MM.1S (cell line): ENCODE measurements around the gene PRCC.

Experiments
- EZH2 ChIP-seq: fragments of 300-600 bp; sonication (generic); optimal IDR thresholded peaks from 2 replicates; pipeline ENCODE3; 2017; ENCODE audit warnings: low read depth, mild to moderate bottlenecking, antibody characterized with exemption, low read length, mixed read lengths
- EZH2phosphoT487 ChIP-seq: fragments of 300-600 bp; sonication (generic); IDR thresholded peaks from 2 replicates; pipeline ENCODE4 v1.6.1; 2018; ENCODE audit warnings: antibody characterized with exemption, low read length
- TF ChIP-seq, protein P1 (sequence below): fragments of 300-600 bp; sonication (generic); IDR thresholded peaks from 2 replicates; pipeline ENCODE4 v1.5.1; 2016; ENCODE audit warnings: antibody characterized with exemption, low read length, mixed read lengths

DNA sequence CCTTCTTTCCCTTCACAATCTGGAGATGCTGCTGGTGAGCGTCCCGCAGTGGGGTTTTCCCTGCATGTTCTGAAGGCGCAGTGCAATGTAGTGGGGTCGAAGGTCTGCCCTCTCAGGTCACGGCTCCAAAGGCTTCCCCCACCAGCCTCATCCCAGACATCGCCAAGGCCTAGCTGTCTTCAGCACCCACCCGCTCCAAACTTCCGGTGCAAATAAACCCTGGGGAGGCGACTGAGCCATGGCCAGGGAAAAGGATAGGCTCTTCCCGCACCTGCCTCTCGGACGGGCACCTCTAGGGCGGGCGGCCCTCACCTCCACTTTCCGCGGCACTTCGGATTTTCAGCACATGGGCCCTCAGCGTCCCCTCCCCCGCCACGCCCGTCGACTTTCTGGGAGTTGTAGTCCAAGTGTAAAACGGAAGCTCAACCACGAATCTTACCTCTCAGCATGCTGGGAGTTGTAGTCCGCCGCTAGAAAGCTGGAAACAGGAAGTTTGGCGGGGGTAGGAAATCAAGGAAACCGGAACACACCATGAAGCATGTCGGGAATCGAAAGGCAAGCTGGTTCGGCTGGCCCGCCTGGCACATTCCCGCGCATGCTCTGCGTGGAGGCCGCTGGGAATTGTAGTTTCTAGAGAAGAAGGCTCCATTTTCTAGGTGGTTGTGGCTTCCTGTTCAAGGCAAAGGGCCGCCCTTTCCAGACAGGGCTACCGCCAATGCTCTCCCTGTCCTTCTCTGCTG lies 26.4 kb upstream of the PRCC start, which contains the start of gene MRPL24:
- TF ChIP-seq, protein P1, sequence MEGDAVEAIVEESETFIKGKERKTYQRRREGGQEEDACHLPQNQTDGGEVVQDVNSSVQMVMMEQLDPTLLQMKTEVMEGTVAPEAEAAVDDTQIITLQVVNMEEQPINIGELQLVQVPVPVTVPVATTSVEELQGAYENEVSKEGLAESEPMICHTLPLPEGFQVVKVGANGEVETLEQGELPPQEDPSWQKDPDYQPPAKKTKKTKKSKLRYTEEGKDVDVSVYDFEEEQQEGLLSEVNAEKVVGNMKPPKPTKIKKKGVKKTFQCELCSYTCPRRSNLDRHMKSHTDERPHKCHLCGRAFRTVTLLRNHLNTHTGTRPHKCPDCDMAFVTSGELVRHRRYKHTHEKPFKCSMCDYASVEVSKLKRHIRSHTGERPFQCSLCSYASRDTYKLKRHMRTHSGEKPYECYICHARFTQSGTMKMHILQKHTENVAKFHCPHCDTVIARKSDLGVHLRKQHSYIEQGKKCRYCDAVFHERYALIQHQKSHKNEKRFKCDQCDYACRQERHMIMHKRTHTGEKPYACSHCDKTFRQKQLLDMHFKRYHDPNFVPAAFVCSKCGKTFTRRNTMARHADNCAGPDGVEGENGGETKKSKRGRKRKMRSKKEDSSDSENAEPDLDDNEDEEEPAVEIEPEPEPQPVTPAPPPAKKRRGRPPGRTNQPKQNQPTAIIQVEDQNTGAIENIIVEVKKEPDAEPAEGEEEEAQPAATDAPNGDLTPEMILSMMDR = no peak
- TF ChIP-seq EZH2 (no peak), EZH2phosphoT487 (no peak)
